ENCODE results near the gene ARAP2. TPM values are rescaled to one million over a fixed set of nuclear protein-coding genes. Genes with fewer than 3 reads are reported as not detected.
A peak's percentile ranks its signal among the peaks of the same experiment; 100 is the strongest.

Gene ARAP2
- total RNA-seq, 2 experiments from 2014 or later = 30.0 to 31.0 TPM

DNA sequence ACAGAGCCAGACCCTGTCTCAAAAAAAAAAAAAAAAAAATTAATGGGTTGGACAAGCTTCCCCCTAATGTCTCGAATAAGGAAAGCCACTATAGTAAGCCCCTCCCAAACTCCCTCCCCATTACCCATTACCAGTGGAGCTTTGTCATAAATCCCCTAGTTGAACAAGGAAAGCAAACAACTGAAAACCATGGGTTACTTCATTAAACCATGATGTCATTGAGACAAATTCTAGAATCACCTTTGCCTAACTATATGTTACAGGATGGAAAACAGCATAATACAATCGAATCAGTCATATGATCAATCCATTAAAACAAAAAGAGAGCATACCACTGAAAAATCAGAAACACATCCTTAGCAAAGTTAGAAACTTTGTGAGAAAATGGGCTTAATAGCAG lies 8.2 kb downstream of the ARAP2 start:
- TF ChIP-seq, protein P1, sequence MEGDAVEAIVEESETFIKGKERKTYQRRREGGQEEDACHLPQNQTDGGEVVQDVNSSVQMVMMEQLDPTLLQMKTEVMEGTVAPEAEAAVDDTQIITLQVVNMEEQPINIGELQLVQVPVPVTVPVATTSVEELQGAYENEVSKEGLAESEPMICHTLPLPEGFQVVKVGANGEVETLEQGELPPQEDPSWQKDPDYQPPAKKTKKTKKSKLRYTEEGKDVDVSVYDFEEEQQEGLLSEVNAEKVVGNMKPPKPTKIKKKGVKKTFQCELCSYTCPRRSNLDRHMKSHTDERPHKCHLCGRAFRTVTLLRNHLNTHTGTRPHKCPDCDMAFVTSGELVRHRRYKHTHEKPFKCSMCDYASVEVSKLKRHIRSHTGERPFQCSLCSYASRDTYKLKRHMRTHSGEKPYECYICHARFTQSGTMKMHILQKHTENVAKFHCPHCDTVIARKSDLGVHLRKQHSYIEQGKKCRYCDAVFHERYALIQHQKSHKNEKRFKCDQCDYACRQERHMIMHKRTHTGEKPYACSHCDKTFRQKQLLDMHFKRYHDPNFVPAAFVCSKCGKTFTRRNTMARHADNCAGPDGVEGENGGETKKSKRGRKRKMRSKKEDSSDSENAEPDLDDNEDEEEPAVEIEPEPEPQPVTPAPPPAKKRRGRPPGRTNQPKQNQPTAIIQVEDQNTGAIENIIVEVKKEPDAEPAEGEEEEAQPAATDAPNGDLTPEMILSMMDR (IDR thresholded peaks at IDR 0.05) = no peak
- intact Hi-C loops (cut with micrococcal nuclease) = no loop called here
- DNase-seq (no peak), ATAC-seq (peak; percentile 15)
- ChIA-PET POLR2A (interaction anchor here (1.1 to 1.4 kb wide), 2 partner anchors 8 to 9 kb away, joined by 4 to 5 read pairs; no protein-coding TSS in a partner anchor), CTCF (interaction anchor here (1.2 to 1.6 kb wide), 2 partner anchors 8 to 13 kb away, joined by 4 to 5 read pairs; partner anchors contain the start of gene ARAP2)
- Mint-ChIP-seq H3K4me3 (no peak overlapping the region), H3K27me3 (no peaks in the 10 kb centered on the region), H3K36me3 (ENCODE audit: low read depth) (peaks cover 81% of the 10 kb centered on the region), H3K4me1 (ENCODE audit: low read depth) (peaks cover 85% of the 10 kb centered on the region), H3K9me3 (peaks cover 26% of the 10 kb centered on the region), H3K27ac (peak overlapping the region; percentile 35)

DNA sequence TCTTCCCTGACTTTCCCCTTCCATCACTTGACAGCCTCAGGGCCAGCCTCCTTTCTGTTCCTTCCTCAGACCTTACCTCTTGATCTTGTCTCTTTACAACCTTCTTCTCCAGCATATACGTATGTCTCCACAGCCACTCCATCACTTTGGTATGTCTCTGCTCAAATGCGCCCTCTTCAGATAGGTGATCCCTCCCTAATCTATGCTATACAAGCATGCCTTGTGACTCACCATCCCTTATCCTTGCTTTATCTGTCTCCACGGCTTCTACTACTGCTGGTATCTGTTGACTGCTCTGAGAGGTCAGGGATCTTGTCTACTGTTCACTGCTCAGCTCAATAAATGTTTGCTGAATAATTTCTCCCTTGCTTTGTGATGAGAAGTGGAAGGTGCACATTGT lies 9.0 kb downstream of the ARAP2 start:
- Mint-ChIP-seq H3K4me3 (no peak overlapping the region), H3K27me3 (no peaks in the 10 kb centered on the region), H3K4me1 (ENCODE audit: low read depth) (peaks cover 85% of the 10 kb centered on the region), H3K9me3 (peaks cover 26% of the 10 kb centered on the region), H3K36me3 (ENCODE audit: low read depth) (peaks cover 76% of the 10 kb centered on the region), H3K27ac (peak overlapping the region; percentile 11)
- intact Hi-C loops (cut with micrococcal nuclease) = no loop called here
- ChIA-PET POLR2A (interaction anchor here (1.1 kb wide), 1 partner anchor 10 kb away, joined by 5 read pairs; no protein-coding TSS in a partner anchor), CTCF (interaction anchor here (1.2 to 1.6 kb wide), 3 partner anchors 9 to 23 kb away, joined by 3 to 5 read pairs (median 4); partner anchors contain the start of gene ARAP2)
- TF ChIP-seq, protein P1 (IDR thresholded peaks at IDR 0.05) = no peak
- ATAC-seq = peak; percentile 38
- DNase-seq = no peak

DNA sequence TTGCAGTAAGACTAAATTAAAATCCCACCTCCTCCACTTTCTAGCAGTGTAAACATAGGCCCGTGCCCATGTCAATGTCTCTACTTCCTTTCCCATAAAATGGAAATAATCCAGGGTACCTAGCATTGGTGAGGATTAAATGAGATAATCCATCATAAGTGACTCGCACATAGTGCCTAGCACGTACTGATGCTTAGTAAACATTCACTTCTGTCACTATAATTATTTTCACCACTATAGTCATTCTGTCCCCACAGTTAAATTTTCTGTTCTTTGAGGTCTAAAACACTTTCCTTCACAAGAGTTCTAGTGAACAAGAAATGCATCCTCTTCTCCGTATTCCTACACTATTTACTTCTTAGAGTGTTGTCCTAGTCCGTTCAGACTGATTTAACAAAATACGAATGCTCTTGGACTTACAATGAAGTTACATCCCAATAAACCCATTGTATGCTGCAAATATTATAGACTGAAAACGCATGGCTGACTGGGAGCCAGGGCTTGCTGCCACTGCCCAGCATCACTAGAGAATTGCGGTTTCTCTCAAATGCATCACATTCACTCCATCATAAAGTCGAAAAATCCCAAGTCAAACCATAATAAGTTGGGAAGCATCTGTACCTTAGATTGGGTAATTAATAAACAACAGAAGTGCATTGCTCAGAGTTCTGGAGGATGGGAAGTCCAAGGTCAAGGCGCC lies 10.6 kb downstream of the ARAP2 start:
- ChIA-PET CTCF (interaction anchor here (0.9 kb wide), 1 partner anchor 10 kb away, joined by 4 read pairs; no protein-coding TSS in a partner anchor), POLR2A (interaction anchor here (1.2 to 2.0 kb wide), 2 partner anchors 10 to 32 kb away, joined by 3 to 8 read pairs; partner anchors contain the start of gene ARAP2)
- TF ChIP-seq, protein P1 (IDR thresholded peaks at IDR 0.05) = no peak
- no peak for DNase-seq
- Mint-ChIP-seq H3K9me3 (peaks cover 26% of the 10 kb centered on the region), H3K27me3 (no peaks in the 10 kb centered on the region), H3K36me3 (ENCODE audit: low read depth) (peaks cover 65% of the 10 kb centered on the region), H3K4me3 (no peak overlapping the region), H3K27ac (peak overlapping the region; percentile 10), H3K4me1 (ENCODE audit: low read depth) (peaks cover 84% of the 10 kb centered on the region)
- peak; percentile 27 for ATAC-seq
- intact Hi-C loops (cut with micrococcal nuclease) = no loop called here

DNA sequence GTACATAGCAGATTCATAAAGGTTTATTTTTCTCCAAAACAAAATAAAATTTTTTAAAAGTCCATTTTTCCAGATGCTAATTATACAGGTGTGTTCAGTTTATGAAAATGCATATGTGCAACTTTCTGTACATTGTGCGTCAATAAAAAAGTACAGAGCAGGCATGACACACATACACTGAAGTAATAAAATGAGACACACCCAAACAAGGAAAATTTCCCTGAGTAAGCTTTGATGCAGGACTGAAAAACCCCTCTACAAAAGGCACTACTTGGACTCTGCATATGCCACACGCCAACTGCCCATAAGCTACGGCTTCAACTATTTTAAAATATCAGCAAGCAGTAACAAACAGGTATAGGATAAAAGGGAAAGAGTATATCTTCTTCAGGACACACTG lies 13.8 kb downstream of the ARAP2 start:
- TF ChIP-seq, protein P1 (IDR thresholded peaks at IDR 0.05) = no peak
- H3K27ac Mint-ChIP-seq = no peak overlapping the region
- peaks cover 47% of the 10 kb centered on the region for H3K36me3 Mint-ChIP-seq (ENCODE audit: low read depth)
- H3K4me1 Mint-ChIP-seq (ENCODE audit: low read depth) = peaks cover 85% of the 10 kb centered on the region
- peaks cover 10% of the 10 kb centered on the region for H3K9me3 Mint-ChIP-seq
- CTCF ChIA-PET = no interaction called here
- ATAC-seq = peak; percentile 25
- H3K4me3 Mint-ChIP-seq = no peak overlapping the region
- no peak for DNase-seq
- no peaks in the 10 kb centered on the region for H3K27me3 Mint-ChIP-seq
- POLR2A ChIA-PET = interaction anchor here (1.3 kb wide), 1 partner anchor 24 kb away, joined by 4 read pairs; no protein-coding TSS in a partner anchor
- intact Hi-C loops (cut with micrococcal nuclease) = no loop called here

DNA sequence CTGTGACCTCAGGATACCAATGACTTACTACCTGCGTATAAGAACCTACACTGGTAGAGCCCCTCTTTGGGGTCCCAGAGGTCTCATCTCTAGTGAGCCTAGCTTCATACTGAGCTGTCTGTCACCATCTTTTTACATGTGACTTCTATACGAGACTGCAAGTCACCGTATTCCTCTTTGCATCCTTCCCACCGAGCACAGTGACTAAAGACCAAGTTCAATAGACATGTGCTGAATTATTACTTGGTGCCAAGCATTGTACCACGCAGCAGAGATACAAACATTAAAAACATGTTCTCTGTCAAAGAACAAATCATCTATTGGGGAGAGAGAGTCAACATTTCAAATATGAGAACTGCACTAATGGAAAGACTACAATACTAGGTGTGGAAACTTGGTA lies 16.4 kb downstream of the ARAP2 start:
- Mint-ChIP-seq H3K9me3 (peaks cover 3% of the 10 kb centered on the region), H3K27me3 (no peaks in the 10 kb centered on the region), H3K4me3 (no peak overlapping the region), H3K36me3 (ENCODE audit: low read depth) (peaks cover 34% of the 10 kb centered on the region), H3K27ac (peak overlapping the region; percentile 52), H3K4me1 (ENCODE audit: low read depth) (peaks cover 81% of the 10 kb centered on the region)
- DNase-seq (no peak), ATAC-seq (no peak)
- CTCF ChIA-PET = interaction anchor here (0.6 to 1.3 kb wide), 2 partner anchors 30 to 172 kb away, joined by 3 read pairs; no protein-coding TSS in a partner anchor
- TF ChIP-seq, protein P1 (IDR thresholded peaks at IDR 0.05) = no peak
- intact Hi-C loops (cut with micrococcal nuclease) = no loop called here
- POLR2A ChIA-PET = interaction anchor here (1.2 to 1.5 kb wide), 2 partner anchors 8 to 13 kb away, joined by 4 read pairs; no protein-coding TSS in a partner anchor
